ENCODE results near the gene HTRA1.

Gene HTRA1

DNA sequence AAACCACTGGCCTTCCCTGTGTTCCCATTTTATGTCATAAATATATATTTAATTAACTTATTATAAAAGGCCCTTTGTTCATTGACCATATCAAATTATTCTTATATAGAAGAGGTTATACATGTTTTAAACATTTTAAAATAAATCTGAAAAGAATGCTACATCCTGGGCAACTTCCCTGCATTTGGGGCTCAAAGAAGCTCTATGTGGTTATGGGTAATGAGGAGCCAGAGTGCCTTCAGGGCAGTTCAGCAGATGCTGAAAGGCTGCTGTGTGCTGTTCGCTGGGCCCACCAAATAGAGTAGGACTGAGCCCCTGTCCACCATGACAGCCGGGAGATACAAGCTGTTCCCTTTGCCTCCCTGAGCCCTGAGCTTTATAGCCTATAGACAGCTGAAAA is 35.9 kb downstream of the HTRA1 start:
- no peak for DNase-seq

DNA sequence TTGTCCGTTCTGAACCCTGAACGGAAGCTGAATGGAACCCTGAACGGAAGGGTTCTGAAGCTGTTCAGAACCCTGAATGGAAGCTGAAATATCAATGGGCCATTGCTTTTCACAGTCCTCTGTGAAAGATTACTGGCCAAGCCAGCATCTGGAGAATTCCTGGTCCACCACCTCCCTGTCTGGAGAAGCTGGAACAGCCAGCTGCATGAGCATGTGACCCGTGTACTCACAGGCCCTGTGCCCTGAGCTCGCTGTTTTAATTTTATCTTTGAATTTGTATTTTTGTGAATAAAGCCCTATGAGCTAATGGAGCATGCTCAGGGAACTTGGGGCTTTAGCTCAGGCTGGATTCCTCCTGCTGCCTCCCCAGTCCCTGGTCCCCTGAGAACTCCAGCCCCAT is 37.2 kb downstream of the HTRA1 start:
- DNase-seq = no peak

DNA sequence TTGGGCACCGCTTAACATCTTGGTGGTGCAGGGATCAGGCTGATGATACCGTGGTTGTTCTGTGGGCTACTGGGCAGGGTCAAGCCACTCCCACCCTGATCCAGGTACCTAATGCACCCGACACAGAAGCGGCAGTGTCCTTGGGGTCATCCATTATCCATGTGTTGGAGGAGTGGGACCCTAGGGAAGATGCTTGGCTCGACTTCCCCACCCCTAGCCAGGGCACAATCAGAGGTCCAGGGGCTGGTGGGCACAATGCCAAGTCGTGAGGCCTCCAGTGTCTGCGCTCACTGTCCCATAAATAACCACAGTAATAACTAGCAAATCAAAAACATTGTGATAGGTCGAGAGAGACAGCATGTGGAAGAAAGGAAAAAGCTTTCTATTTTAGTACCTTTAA is 37.7 kb downstream of the HTRA1 start:
- DNase-seq = no peak

DNA sequence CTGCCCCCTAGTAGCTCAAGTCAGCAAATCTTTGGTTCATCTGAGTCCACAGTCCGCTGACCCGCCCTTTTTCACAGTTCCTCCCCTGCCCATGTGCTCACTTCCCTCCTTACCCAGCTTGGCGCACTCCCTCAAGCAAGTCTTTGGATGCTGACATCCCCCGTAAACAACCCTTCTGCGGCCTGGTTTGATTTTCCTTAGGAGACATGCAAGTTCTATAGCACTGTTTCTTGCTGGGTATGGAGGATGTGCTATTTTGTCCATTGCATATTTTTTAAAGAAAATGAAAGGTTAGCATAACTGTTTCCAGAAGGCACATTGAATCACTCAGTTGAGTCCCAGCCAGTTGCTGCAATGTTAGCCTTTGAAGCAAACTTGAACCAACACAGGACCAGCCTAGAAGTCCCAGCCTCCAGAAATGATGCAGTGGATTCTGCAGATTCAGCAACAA is 38.2 kb downstream of the HTRA1 start:
- DNase-seq = no peak

DNA sequence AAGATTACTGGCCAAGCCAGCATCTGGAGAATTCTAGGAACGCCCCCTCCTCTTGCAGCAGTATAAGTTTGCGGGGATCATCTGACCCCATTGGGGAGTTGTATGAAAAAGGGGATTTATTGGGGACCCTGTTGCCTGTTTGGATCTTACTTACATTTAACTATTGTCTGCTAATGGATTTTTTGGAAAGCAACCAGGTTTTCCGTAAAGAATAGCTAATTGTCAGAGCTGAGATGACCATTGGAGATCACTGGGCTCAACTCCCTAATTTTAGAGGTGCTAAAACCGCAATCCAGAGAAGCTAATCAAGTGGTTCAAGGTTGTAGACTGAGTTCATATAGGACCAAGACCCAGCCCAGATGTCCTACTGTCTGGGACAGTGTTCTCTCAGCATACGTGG is 38.8 kb downstream of the HTRA1 start:
- DNase-seq = no peak

DNA sequence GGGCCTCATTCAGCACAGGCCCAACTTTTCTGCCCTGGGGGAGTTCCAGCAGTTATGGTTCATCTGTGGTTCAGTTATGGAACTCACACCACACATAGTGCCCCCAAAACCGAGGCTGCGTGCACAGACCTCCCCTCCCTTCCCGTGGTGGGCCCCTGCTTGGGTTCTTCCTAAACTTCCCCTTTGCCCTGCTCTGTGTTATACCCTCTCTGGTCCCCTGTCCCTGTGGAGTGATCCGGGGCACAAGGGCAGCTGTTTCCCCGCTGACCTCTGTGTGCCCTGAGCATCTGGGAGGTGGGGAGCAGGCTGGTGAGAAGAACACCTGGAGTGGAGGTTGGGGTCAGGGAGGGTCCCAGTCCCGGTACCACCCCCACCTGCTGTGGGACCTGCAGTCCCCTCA is 39.4 kb downstream of the HTRA1 start:
- DNase-seq = no peak

DNA sequence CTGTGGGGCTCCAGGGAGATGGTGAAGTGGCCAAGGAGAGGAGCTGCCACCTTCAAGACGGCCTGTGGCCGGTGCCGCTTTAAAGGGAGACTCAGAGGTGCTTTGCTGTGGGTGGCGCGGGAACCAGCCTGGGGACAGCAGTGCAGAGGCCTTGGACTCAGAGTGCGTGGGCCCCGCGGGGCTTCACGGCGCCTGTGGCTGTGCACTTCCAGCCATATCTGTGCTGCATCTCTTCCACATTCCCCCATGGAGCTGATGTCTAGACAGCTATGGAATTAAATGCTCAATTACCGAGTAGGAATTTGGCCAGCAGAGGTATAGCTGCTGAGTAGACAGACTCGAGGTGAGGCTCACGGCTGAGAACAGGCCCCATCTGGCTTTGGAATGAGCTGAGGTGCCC is 41.7 kb downstream of the HTRA1 start:
- no peak for DNase-seq

DNA sequence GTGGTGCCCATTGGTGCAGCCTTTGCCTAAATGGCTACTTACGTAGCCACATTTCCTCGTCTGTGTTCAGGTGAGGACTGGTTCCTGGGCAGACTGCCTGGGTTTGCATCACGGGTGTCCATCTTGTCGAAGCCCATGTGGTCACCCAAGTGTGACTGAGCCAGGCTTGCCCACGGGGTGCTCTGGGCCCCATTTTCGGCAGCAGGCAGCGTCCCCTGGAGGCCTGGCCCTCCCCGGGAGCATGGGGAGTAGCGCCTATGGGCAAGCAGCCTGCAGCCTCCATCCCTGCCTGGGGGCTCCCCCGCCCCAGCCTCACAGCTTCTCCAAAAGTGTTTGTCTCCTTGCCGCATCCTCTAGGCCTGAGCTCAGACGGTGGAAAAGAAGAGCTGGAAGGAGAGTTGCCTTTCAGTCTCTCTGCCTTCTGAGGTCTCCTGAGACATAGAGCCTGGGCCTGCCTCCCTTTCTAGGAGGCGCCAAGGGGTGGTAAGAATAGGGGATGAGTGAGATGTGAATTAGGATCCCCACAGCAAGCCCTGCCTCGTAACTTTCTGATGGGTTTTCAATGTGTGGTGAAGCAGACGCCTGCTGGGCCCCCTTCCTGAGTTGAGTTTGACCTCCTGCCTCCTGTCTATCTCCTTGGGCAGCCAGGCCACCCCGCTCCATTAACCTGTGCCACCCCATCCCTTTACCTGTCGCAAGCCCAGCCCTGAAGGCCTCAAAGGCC is 42.7 kb downstream of the HTRA1 start:
- no peak for DNase-seq

DNA sequence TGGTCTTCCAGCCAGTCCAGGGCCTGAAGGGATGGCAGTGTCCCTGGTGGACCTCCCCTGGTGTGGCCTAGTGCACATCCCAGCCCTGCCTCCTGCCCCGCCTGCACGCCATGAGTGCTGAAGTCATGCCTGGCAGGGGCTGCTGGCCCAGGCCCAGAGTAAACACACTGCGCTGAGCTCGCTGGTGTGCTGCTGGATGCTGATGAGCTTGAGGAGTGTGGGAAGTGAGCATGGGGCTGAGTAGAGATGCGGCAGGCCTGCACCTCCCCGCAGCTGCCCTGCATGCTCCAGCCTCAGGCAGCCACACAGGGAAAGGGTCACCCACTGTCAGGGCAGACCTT is 43.2 kb downstream of the HTRA1 start:
- DNase-seq = peak; percentile 52

DNA sequence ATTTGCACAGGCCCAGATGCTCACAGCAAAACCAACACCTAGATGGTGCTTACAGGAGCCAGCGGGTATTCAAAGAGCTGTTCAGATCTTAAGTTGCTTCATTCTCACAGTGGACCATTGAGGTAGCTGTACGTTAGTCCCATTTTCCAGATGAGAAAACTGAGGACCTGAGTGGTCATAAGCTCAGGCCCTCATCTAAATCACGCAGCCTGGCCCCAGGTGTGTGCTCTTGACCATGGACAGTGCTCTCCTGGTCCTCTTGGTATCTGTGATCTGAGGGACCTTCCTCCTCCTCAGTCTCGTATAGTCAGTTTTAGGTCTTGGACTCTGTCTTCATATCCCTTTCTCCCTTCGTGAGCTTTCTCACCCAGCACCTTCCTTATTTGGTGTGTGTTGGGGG is 43.7 kb downstream of the HTRA1 start:
- no peak for DNase-seq

DNA sequence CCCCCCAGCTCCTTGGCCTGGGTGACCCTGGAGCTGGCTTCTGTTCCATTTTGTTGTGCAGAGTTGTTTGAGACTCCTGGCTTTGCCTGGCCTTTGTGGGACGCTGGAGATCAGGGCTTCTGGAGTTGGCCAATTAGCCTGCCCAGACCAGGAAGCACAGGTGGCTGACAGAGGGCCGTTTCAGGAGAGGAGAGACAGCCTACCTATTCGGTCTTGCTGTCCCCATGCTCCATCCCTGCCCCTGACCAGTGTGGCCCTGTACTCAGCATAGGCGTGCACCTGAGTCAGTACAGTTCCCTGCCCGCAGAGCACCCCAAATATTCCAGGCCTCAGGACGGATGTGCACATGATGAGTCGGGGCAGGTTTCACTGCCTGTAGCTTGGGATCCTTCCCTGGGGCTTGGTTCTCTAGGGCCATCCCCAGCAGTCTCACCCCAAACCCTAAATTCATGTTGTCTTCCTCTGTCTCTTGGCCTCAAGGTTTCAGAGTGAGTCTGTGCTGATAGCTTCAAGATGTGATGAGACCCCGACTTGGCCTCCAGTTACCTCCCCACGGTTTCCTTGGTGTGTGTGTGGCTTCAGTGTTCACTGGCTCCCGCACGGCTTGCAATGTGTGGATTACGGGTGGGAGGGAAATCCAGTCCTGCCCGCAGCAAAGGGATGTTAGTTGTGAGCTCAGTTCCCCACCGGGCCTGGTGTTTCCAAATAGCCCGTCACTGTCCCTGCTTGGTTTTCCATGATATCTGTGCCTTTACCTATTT is 44.7 kb downstream of the HTRA1 start:
- DNase-seq = no peak

DNA sequence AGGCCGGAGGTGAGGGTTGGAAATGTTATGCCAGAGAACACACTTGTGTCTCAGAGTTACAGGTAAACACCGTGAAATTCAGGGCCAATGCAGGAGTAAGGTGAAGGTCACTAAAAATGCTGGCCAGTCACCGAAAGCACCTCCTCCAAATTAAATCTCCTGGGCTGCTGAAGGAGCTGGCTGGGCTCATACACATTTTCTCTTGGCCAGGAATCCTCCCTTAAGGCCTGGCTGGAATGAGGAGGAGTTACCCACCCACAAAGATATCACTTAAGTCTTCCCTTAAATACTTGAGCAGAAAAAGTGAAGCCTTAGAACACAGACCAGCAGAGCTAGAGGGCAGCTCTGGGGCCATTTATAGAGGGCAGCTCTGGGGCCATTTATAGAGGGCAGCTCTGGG is 46.3 kb downstream of the HTRA1 start:
- DNase-seq = no peak

DNA sequence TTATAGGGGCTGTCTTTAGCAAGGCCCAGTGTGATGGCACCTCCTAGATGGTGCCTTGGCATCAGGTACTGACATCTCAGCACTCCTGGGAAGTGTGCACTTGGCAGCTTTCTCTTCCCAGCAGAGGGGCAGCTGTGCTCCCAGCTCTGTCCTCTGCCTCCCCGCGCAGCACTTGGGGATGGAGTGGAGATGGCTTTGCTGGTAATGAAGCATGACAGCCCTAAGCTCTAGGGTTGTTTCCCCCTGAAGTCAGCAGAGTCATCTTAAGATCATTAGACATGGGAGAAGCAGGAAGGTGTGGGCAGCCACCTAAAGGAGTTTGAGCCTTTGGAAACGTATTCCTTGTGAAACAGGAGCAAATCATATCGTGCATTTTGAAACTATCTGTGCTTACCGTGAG is 46.7 kb downstream of the HTRA1 start:
- DNase-seq = no peak

DNA sequence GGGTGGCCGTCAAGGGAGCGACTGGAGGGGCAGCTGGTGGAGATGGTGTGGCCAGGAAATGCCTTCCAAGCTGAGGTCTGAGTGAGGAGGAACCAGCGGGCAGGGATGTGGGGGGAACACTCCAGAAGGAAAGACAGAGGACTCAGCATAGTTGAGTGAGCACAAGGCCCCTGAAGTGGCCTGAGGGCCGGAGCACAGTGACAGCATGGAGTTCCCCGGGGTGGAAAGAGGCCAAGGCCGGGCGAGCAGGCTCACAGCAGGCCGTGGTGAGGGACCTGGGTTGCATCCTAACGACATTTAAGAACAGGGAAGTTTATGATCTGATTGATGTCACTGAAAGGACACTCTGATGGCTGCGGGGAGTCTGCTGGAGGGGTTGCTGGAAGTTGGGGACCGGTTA is 48.0 kb downstream of the HTRA1 start:
- no peak for DNase-seq

DNA sequence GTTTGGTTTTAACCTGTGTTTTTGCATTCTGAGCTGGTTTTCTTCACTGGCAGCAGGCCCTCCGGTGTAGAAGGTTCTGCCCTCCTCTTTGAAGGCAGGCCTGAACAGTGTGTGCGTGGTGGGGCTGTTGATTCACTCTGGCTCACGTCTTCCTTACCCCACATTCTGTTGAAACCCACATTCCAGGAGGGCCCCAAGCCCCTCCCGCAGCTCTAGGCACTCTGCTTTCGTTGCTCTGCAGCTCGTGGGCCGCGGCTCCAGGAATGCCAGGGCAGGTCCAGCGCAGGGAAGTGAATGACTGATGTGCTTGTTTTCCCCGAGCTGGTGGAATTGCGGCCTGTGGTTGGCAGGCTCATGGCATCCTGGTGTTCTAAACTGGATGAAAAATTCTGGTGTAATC is 49.0 kb downstream of the HTRA1 start:
- DNase-seq = no peak

DNA sequence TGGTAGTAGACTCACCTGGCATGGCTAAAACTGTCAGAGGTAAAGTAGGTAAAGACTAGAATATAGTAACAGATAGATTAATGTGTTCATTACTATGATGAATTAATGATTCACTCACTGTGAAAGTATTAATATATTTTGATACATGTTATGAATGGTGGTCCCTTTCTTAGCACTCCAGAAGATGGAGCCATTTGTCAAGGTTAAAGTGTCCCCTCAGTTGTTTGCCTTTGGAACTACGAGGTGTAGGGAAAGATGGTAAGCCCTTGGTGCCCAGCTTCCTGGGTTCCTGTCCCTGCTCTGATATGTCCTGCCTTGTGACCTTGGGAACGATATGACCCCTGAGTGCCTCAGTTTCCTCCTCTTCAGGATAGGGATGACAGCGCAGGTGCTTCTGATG is 49.4 kb downstream of the HTRA1 start:
- no peak for DNase-seq

DNA sequence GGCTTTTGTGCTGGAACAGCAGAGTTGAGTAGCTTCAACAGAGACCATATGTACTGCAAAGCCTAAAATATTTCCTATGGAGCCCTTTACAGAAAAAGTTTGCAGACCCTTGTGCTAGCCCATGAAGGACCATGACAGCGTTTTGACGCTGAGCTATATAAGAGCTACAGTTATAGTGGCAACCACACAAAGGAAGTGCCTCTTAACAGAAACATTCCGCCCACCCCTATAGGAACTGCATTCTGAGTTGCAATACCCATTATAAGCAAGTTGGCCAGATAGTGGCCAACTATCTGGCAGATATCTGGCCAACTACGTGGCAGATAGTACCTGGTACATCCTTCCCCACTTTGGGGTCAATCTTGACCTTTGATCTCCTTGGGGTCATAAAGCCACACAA is 51.7 kb downstream of the HTRA1 start:
- DNase-seq = no peak

DNA sequence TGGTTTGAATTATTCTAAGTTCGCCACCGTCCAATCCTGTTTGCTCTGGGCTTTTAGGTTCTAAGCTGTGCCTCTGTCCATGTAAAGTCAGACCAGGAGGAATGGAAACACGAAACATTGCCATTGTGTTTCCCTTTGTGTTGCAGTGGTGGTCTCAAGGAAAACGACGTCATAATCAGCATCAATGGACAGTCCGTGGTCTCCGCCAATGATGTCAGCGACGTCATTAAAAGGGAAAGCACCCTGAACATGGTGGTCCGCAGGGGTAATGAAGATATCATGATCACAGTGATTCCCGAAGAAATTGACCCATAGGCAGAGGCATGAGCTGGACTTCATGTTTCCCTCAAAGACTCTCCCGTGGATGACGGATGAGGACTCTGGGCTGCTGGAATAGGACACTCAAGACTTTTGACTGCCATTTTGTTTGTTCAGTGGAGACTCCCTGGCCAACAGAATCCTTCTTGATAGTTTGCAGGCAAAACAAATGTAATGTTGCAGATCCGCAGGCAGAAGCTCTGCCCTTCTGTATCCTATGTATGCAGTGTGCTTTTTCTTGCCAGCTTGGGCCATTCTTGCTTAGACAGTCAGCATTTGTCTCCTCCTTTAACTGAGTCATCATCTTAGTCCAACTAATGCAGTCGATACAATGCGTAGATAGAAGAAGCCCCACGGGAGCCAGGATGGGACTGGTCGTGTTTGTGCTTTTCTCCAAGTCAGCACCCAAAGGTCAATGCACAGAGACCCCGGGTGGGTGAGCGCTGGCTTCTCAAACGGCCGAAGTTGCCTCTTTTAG is 52.9 kb downstream of the HTRA1 start:
- DNase-seq = no peak

DNA sequence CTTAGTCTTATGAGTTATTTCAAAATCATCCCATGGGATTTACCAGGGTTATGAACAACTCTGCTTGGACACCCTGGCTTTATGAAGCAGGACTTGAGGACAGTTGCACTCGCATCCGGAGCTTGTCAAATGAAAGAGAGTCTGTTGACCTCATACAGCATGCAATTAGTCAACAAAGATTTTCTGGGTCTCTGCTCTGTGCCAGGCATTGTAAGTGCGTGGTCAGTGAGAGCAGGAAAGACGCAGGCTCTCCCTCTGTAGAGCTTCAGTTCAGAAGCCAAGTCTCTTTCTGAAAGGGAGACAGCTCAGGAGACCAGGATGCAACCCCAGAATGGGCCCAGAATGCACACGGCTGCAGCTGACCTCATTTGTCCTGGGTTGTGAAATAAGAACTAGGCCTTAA is 53.7 kb downstream of the HTRA1 start:
- DNase-seq = no peak

DNA sequence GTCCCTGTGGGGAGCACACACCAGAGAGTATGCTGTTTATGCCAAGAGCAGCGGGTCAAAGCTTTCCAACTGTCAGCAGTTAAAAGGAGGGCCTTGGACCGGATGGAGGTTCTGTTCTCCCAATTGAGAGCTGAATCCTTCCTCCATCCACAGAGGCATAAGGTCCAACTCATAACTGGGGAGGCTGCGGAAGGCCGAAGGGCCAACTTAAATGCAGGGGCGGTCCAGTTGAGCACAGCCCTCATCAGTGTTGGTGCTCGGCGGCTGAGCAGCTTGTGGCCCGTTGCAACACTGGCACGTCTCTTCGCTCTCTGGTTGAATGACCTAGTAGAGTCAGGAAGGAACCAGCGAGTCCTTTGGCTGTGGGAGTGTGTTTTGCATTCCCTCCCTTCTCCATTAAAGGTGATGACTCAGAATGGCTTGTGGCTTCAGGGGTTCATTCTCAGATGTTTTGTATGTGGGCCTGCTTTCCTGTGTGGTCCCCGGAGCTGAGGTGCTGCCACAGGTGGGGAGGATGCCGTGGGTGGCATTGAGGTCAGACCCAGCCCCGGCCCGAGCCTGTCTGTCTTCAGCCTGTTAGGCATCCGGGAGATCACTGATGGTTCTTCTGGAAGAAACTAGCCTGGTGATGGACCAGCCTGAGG is 54.4 kb downstream of the HTRA1 start:
- DNase-seq = no peak

DNA sequence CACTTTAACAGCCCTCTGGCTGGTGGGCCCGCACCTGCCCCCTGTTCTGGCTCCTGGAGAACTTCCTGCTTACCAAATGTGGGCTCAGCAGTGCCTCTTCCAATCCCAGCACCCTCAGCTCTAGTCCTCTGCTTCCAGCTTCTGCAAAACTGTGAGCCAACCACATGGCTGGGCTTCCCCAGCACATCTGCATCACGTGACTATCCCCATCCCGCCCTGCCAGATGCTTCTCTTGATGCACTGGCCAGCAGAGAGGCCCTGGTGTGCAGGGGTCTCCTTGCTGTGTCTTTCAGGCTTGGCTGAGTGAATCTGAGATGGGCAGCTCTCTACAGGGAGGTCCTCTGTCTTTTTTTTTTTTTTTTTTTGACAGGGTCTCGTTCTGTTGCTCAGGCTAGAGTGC is 55.4 kb downstream of the HTRA1 start:
- no peak for DNase-seq

DNA sequence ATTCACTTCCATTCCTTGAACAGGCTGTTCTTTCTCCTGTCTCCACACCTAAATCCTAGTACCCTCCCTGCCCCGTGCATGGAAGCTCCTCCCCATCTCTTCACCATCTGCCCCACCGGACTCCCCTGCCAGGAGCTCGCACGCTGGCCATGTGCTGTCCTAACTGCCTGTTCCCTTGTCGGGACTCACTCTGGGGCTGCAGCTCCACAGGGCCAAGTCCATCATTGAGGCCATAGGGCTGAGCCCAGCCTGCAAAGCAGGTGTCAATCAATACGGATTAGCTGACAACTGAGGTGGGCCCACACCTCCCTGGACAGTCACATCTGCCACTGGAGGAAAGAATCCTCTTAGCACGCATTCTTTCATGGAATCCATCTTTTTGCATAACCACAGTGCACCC is 57.8 kb downstream of the HTRA1 start:
- DNase-seq = no peak

DNA sequence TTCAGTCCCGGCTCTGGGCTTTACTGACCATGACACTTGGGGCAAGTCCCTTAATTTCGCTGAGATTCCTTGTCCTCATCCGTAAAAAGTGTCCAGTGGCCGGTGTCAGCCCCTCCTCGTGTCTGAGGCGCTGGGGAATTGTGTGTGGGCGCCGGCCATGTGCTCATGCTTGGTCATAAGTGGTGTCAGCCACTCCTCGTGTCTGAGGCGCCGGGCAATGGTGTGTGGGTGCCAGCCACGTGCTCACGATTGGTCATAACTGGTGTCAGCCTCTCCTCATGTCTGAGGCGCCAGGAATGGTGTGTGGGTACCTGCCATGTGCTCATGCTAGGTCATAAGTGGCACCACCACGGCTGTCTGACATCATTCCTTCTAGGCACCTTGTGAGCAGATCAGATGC is 58.5 kb downstream of the HTRA1 start:
- no peak for DNase-seq

DNA sequence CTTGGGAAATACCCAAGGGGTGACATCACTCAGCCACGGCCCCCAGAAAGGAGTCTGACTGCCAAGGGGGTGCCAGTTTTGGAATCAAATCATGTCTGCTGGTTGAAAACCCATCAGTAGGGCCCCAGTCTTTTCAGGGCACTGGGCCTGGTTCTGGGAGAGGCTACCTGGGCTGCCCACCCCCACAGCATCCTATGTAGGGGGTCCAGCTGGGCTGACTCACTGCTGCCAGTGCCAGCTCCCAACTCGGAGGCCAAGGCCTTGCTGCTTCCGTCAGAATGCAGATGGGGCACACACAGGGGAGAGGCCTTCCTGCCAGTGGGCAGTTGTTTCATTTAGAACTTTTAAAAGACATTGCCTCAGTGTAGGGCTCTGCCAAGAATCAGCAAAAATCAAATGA is 59.7 kb downstream of the HTRA1 start:
- no peak for DNase-seq
